H1 (cell line): ENCODE measurements around the gene GSAP. TPM values are rescaled to one million over a fixed set of nuclear protein-coding genes. Genes with fewer than 3 reads are reported as not detected.

Source experiments
- CTCF ChIA-PET: fragments of 300-600 bp; sonication (Branson Sonifier 250); formaldehyde crosslinking; loops from one replicate; lab custom pipeline; 2021; ENCODE audit not compliant: partially characterized antibody; lab: Charles Lee
- POLR2A ChIA-PET: fragments of 300-600 bp; sonication (Branson Sonifier 250); formaldehyde crosslinking; loops from one replicate; lab custom pipeline; 2021; ENCODE audit warnings: inconsistent platforms; ENCODE audit not compliant: partially characterized antibody; lab: Charles Lee
- DNase-seq, 2 experiments: peaks; one replicate each; pipeline versions ENCODE4 v3.0.0 to v3.0.0-alpha.2; 2010 to 2022; ENCODE audit warnings: low spot score in 2 of 2, low read depth in 1 of 2, mixed read lengths in 1 of 2
- FAIRE-seq: peaks from 2 replicates; lab custom pipeline; 2011; peaks lifted over from hg19 to GRCh38; lab: Jason Lieb, UNC
- H2AFZ ChIP-seq: 2 replicates; pipeline ENCODE4 v1.8.1; 2012; ENCODE audit warnings: low read length, inconsistent platforms
- H2AK5ac ChIP-seq: 2 replicates; pipeline ENCODE4 v1.6.1; 2013; ENCODE audit warnings: low read depth, low read length
- H2BK120ac ChIP-seq: replicated peaks from 2 replicates; pipeline ENCODE3; 2013; ENCODE audit warnings: low read depth, low read length, inconsistent platforms
- H2BK12ac ChIP-seq: 2 replicates; pipeline ENCODE4 v1.6.1; 2013; ENCODE audit warnings: low read depth, low read length
- H2BK15ac ChIP-seq: 2 replicates; pipeline ENCODE4 v1.6.1; 2013; ENCODE audit warnings: low read length
- H2BK20ac ChIP-seq: 2 replicates; pipeline ENCODE4 v1.6.1; 2013; ENCODE audit warnings: low read length
- H2BK5ac ChIP-seq: 2 replicates; pipeline ENCODE4 v1.6.1; 2013; ENCODE audit warnings: low read depth, low read length
- H3K14ac ChIP-seq: 2 replicates; pipeline ENCODE4 v1.6.1; 2013; ENCODE audit warnings: inconsistent platforms; ENCODE audit not compliant: insufficient read length
- H3K18ac ChIP-seq: 2 replicates; pipeline ENCODE4 v1.6.1; 2013; ENCODE audit warnings: low read length; ENCODE audit errors: extremely low read depth
- H3K23ac ChIP-seq: 2 replicates; pipeline ENCODE4 v1.6.1; 2013; ENCODE audit warnings: inconsistent platforms; ENCODE audit not compliant: insufficient read length
- H3K23me2 ChIP-seq: 2 replicates; pipeline ENCODE4 v1.6.1; 2013; ENCODE audit warnings: low read depth, low read length
- H3K27ac ChIP-seq: 2 replicates; pipeline ENCODE4 v1.6.1; 2011; ENCODE audit warnings: low read depth, low read length, inconsistent platforms
- H3K27me3 ChIP-seq, 4 experiments: replicated peaks in 1 of 4; 1 replicate in 1 of 4; 2 replicates in 3 of 4; pipeline versions ENCODE4 v1.6.1 to v1.8.1; 2011 to 2013; ENCODE audit warnings: low read length in 3 of 4, mild to moderate bottlenecking in 3 of 4, inconsistent platforms in 2 of 4, mixed read lengths in 2 of 4, moderate library complexity in 1 of 4; ENCODE audit not compliant: control insufficient read depth in 3 of 4, insufficient read depth in 3 of 4; ENCODE audit errors: extremely low read depth in 1 of 4
- H3K36me3 ChIP-seq, 4 experiments: 2 replicates each; pipeline versions ENCODE4 v1.6.1 to v1.8.1; 2011 to 2013; ENCODE audit warnings: mild to moderate bottlenecking in 4 of 4, low read length in 3 of 4, moderate library complexity in 2 of 4, control low read depth in 1 of 4, inconsistent platforms in 1 of 4; ENCODE audit not compliant: insufficient read depth in 4 of 4, control insufficient read depth in 2 of 4
- H3K4ac ChIP-seq: replicated peaks from 2 replicates; pipeline ENCODE3; 2013; ENCODE audit warnings: low read length, low read depth, mixed read lengths, inconsistent platforms; ENCODE audit not compliant: insufficient read length
- H3K4me1 ChIP-seq, 4 experiments: replicated peaks in 1 of 4; 1 replicate in 1 of 4; 2 replicates in 3 of 4; pipeline versions ENCODE4 v1.6.1 to v1.8.1; 2011 to 2013; ENCODE audit warnings: low read length in 3 of 4, inconsistent platforms in 2 of 4, mixed read lengths in 1 of 4; ENCODE audit not compliant: insufficient read depth in 4 of 4, control insufficient read depth in 3 of 4
- H3K4me2 ChIP-seq, 2 experiments: 2 replicates each; pipeline versions ENCODE4 v1.6.1 to v1.8.1; 2011 to 2013; ENCODE audit warnings: low read depth in 2 of 2, low read length in 2 of 2, control low read depth in 1 of 2, inconsistent platforms in 1 of 2, mild to moderate bottlenecking in 1 of 2; ENCODE audit not compliant: insufficient read depth in 1 of 2
- H3K4me3 ChIP-seq, 4 experiments: fragments of 200-600, 300-600 bp in 1 of 4; sonication (generic), shearing (Covaris generic), sonication (Bioruptor Twin) in 1 of 4; 2 replicates each; pipeline versions ENCODE4 v1.5.1 to v1.8.1; 2011 to 2016; ENCODE audit warnings: low read length in 4 of 4, low read depth in 3 of 4, control low read depth in 2 of 4, inconsistent platforms in 2 of 4, mild to moderate bottlenecking in 2 of 4, mixed read lengths in 1 of 4, moderate library complexity in 1 of 4; ENCODE audit not compliant: insufficient read depth in 2 of 4; ENCODE audit errors: extremely low read depth in 1 of 4
- H3K56ac ChIP-seq: replicated peaks from 2 replicates; pipeline ENCODE3; 2013; ENCODE audit warnings: low read depth, mild to moderate bottlenecking, mixed read lengths, low read length, inconsistent platforms; ENCODE audit not compliant: insufficient read length
- H3K79me1 ChIP-seq: 2 replicates; pipeline ENCODE4 v1.6.1; 2013; ENCODE audit warnings: low read depth, low read length, control low read depth
- H3K79me2 ChIP-seq, 2 experiments: 2 replicates each; pipeline versions ENCODE4 v1.6.1 to v1.8.1; 2012 to 2013; ENCODE audit warnings: low read length in 2 of 2, mild to moderate bottlenecking in 2 of 2, inconsistent platforms in 1 of 2; ENCODE audit not compliant: insufficient read depth in 2 of 2, control insufficient read depth in 1 of 2
- H3K9ac ChIP-seq, 4 experiments: replicated peaks in 1 of 4; 1 replicate in 1 of 4; 2 replicates in 3 of 4; pipeline versions ENCODE4 v1.6.1 to v1.8.1; 2011 to 2013; ENCODE audit warnings: low read depth in 3 of 4, low read length in 3 of 4, control low read depth in 2 of 4, mild to moderate bottlenecking in 2 of 4, moderate library complexity in 2 of 4, inconsistent platforms in 1 of 4; ENCODE audit errors: extremely low read depth in 1 of 4
- H3K9me3 ChIP-seq, 2 experiments: 2 replicates each; pipeline versions ENCODE4 v1.6.1 to v1.8.1; 2012 to 2013; ENCODE audit warnings: mild to moderate bottlenecking in 2 of 2, moderate library complexity in 2 of 2, control low read depth in 1 of 2, inconsistent platforms in 1 of 2, low read depth in 1 of 2, low read length in 1 of 2, mixed read lengths in 1 of 2; ENCODE audit not compliant: insufficient read depth in 2 of 2
- H4K20me1 ChIP-seq, 2 experiments: replicated peaks in 1 of 2; 2 replicates each; pipeline versions ENCODE3 to v1.8.1; 2011 to 2013; ENCODE audit warnings: inconsistent platforms in 2 of 2, low read length in 2 of 2, mild to moderate bottlenecking in 1 of 2; ENCODE audit not compliant: insufficient read depth in 2 of 2, control insufficient read depth in 1 of 2
- H4K5ac ChIP-seq: 2 replicates; pipeline ENCODE4 v1.6.1; 2013; ENCODE audit warnings: low read length, low read depth, mixed read lengths, inconsistent platforms; ENCODE audit not compliant: insufficient read length
- H4K8ac ChIP-seq: 2 replicates; pipeline ENCODE4 v1.8.0; 2013; ENCODE audit warnings: mild to moderate bottlenecking, moderate library complexity, low read length, inconsistent platforms; ENCODE audit not compliant: insufficient read depth; ENCODE audit errors: extremely low read depth
- H4K91ac ChIP-seq: replicated peaks from 2 replicates; pipeline ENCODE3; 2013; ENCODE audit warnings: low read length, mixed read lengths, inconsistent platforms; ENCODE audit not compliant: insufficient read length
- BCL11A ChIP-seq, 2 experiments: IDR thresholded peaks; one replicate each; pipeline ENCODE4 v1.6.1; 2011; ENCODE audit warnings: low read depth in 2 of 2, low read length in 2 of 2, mild to moderate bottlenecking in 2 of 2
- CHD1 ChIP-seq: IDR thresholded peaks from 2 replicates; pipeline ENCODE4 v1.6.1; 2012; ENCODE audit warnings: low read depth, low read length, improper control_type of control experiment
- EZH2 ChIP-seq: fragments of 200-600 bp; sonication (generic); IDR thresholded peaks from 2 replicates; pipeline ENCODE4 v1.7.1; 2012; ENCODE audit warnings: low read depth, mild to moderate bottlenecking, moderate library complexity, low read length, inconsistent platforms; ENCODE audit not compliant: severe bottlenecking
- GTF2F1 ChIP-seq: IDR thresholded peaks from 2 replicates; pipeline ENCODE4 v1.6.1; 2012; ENCODE audit warnings: low read depth, low read length, improper control_type of control experiment, borderline replicate concordance
- POLR2AphosphoS5 ChIP-seq: IDR thresholded peaks from 2 replicates; pipeline ENCODE4 v1.6.1; 2011; ENCODE audit warnings: low read depth, low read length
- RBBP5 ChIP-seq: IDR thresholded peaks from 2 replicates; pipeline ENCODE4 v1.7.1; 2012; ENCODE audit warnings: low read depth, mild to moderate bottlenecking, inconsistent platforms, low read length, moderate library complexity, borderline replicate concordance
- TAF1 ChIP-seq: IDR thresholded peaks from 2 replicates; pipeline ENCODE4 v1.6.1; 2011; ENCODE audit warnings: mild to moderate bottlenecking, low read depth, low read length
- WGBS, 2 experiments: shearing (Covaris generic) in 1 of 2; methylation state at CpG; one replicate each; pipeline versions ENCODE4 v1.1.6 to v1.1.7; 2013 to 2015; ENCODE audit warnings: low lambda C conversion rate in 2 of 2, mixed read lengths in 2 of 2, inconsistent platforms in 1 of 2, low coverage in 1 of 2, missing lambda C conversion rate in 1 of 2; ENCODE audit not compliant: insufficient replicate concordance in 2 of 2, insufficient coverage in 1 of 2, insufficient read length in 1 of 2; ENCODE audit errors: extremely low coverage in 1 of 2, missing lambda C conversion rate in 1 of 2; 5-methylcytosine and 5-hydroxymethylcytosine counted together
- polyA plus RNA-seq, 7 experiments: library from polyadenylated mRNA; depleted of rRNA in 3 of 7; stranded (reverse) in 5 of 7; unstranded in 2 of 7; fragments of >200 nt in 5 of 7; fragments of 200-250 nt in 2 of 7; gene quantifications; 1 replicate in 5 of 7; 2 replicates in 1 of 7; 4 replicates in 1 of 7; pipeline versions ENCODE4 v1.2.1 to v1.2.3, GENCODE V29; 2011 to 2013; ENCODE audit warnings: missing spikeins in 2 of 7, mixed read lengths in 2 of 7
- total RNA-seq: library from RNA; stranded (reverse); fragmentation: NEBNext Ultra II Directional; extraction: Animal tissue kit (Norgen Biotek cat#: 25700); gene quantifications from 2 replicates; pipeline ENCODE4 v1.2.1, GENCODE V29; 2021
- TF ChIP-seq, protein P1 (sequence below), 3 experiments: IDR thresholded peaks; 1 replicate in 2 of 3; 2 replicates in 1 of 3; pipeline versions ENCODE4 v1.5.1 to v1.6.1; 2011; ENCODE audit warnings: low read length in 3 of 3, mild to moderate bottlenecking in 3 of 3, inconsistent platforms in 2 of 3, low read depth in 1 of 3, moderate library complexity in 1 of 3; ENCODE audit not compliant: insufficient read depth in 1 of 3; ENCODE audit errors: control extremely low read depth in 1 of 3
- TF ChIP-seq, protein P2 (sequence below): IDR thresholded peaks from 2 replicates; pipeline ENCODE4 v1.6.1; 2011; ENCODE audit warnings: low read depth, mild to moderate bottlenecking, low read length; ENCODE audit not compliant: insufficient read depth

The GSAP gene
- total and polyA plus RNA-seq, 2 of the 8 experiments (the other 6 are each of a cell fraction or from before 2014, with no cell fraction given): 0.93 to 2.1 TPM

DNA sequence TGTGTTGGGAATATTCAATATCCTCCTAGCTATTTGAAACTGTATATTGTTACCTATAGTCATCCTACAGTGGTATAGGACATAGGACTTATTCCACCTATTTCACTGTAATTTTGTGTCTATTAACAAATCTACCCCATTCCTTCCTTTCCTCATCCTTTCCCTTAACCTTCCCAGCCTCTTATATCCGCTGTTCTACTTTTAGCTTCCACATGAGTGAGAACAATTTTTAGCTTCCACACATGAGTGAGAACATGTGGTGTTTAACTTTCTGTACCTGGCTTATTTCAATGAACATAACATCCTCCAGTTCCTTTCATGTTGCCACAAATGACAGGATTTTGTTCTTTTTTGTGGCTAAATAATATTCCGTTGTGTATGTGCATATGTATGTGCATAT, 120.6 kb downstream of the GSAP start:
- Histone ChIP-seq H3K56ac (no peak overlapping the region), H3K23ac (no peak overlapping the region), H4K20me1 (no peaks in the 10 kb centered on the region), H2BK120ac (no peak overlapping the region), H3K9me3 (no peaks in the 10 kb centered on the region), H4K5ac (no peak overlapping the region), H3K27me3 (no peaks in the 10 kb centered on the region), H2BK15ac (no peak overlapping the region), H3K79me2 (no peaks in the 10 kb centered on the region), H2BK12ac (no peak overlapping the region), H3K27ac (no peak overlapping the region), H3K4me2 (no peak overlapping the region), H2AFZ (no peak overlapping the region), H2AK5ac (no peak overlapping the region), H3K9ac (no peak overlapping the region), H3K14ac (no peak overlapping the region), H3K23me2 (no peaks in the 10 kb centered on the region), H3K36me3 (no peaks in the 10 kb centered on the region), H3K79me1 (no peaks in the 10 kb centered on the region), H4K91ac (no peak overlapping the region), H4K8ac (no peak overlapping the region), H3K4me1 (no peaks in the 10 kb centered on the region), H3K4ac (no peak overlapping the region), H3K4me3 (no peak overlapping the region), H2BK5ac (no peak overlapping the region), H2BK20ac (no peak overlapping the region), H3K18ac (no peak overlapping the region)
- no peak for DNase-seq
- 65% methylated on average over 2 of the region's 2 CpGs; no CpG with 5 or more reads in 1 of the 2 experiments for WGBS, 2 experiments
- CTCF ChIA-PET: no interaction called here
- no peak for TF ChIP-seq EZH2
- no peak for TF ChIP-seq CHD1
- no peak for TF ChIP-seq RBBP5
- TF ChIP-seq POLR2AphosphoS5: no peak
- no peak for TF ChIP-seq TAF1
- TF ChIP-seq, protein P1, sequence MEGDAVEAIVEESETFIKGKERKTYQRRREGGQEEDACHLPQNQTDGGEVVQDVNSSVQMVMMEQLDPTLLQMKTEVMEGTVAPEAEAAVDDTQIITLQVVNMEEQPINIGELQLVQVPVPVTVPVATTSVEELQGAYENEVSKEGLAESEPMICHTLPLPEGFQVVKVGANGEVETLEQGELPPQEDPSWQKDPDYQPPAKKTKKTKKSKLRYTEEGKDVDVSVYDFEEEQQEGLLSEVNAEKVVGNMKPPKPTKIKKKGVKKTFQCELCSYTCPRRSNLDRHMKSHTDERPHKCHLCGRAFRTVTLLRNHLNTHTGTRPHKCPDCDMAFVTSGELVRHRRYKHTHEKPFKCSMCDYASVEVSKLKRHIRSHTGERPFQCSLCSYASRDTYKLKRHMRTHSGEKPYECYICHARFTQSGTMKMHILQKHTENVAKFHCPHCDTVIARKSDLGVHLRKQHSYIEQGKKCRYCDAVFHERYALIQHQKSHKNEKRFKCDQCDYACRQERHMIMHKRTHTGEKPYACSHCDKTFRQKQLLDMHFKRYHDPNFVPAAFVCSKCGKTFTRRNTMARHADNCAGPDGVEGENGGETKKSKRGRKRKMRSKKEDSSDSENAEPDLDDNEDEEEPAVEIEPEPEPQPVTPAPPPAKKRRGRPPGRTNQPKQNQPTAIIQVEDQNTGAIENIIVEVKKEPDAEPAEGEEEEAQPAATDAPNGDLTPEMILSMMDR (IDR thresholded peaks at IDR 0.05; ENCODE audit: control extremely low read depth in 1 of 3, insufficient read depth in 1 of 3, low read depth in 1 of 3, low read length in 3 of 3): no peak
- TF ChIP-seq BCL11A (IDR thresholded peaks at IDR 0.05; ENCODE audit: low read depth in 2 of 2, low read length in 2 of 2): no peak
- TF ChIP-seq GTF2F1: no peak
- TF ChIP-seq, protein P2, sequence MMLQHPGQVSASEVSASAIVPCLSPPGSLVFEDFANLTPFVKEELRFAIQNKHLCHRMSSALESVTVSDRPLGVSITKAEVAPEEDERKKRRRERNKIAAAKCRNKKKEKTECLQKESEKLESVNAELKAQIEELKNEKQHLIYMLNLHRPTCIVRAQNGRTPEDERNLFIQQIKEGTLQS: no peak
- POLR2A ChIA-PET: no interaction called here
- no peak for FAIRE-seq
